Myocyte (in vitro differentiated cells): Measurements from ENCODE around the gene AGO1. TPM values are rescaled to one million over a fixed set of nuclear protein-coding genes. Genes with fewer than 3 reads are reported as not detected.
"Not testable (repeated sequence)": the region's sequence is repeated elsewhere in the genome, so short reads cannot be mapped to it uniquely, and the experiment has no call there.

ENCODE experiments used
- DNase-seq: peaks from one replicate; pipeline ENCODE4 v3.0.0-alpha.2; 2012; ENCODE audit warnings: low read depth
- total RNA-seq: library from RNA; depleted of rRNA; stranded (reverse); fragments of >200 nt; gene quantifications from 2 replicates; pipeline ENCODE4 v1.2.3, GENCODE V29; 2014

The AGO1 gene
- total RNA-seq, 1 donor from 2014 or later, result 7.3 TPM

GRCh38 chr1:35915693-35916092 is 32.7 kb downstream of the AGO1 start:
- DNase-seq, result no peak

- no peak for DNase-seq
Observed at GRCh38 chr1:35923791-35924221, 40.8 kb downstream of the AGO1 start.

GRCh38 chr1:35924838-35925237 is 41.8 kb downstream of the AGO1 start:
- no peak for DNase-seq

GRCh38 chr1:35925741-35926140 is 42.7 kb downstream of the AGO1 start:
- peak; percentile 6 for DNase-seq

- no peak for DNase-seq
Observed at GRCh38 chr1:35927472-35927871, 44.5 kb downstream of the AGO1 start.

- peak; percentile 78 for DNase-seq
Observed at GRCh38 chr1:35929730-35930592, 47.0 kb downstream of the AGO1 start.

- DNase-seq, result peak; percentile 80
Observed at GRCh38 chr1:35930593-35931445, 47.8 kb downstream of the AGO1 start, which contains the start of gene AGO3. TSS of gene AGO3 (plus strand) at chr1:35931105. CDS start at chr1:35931427, 322 bp downstream.

- DNase-seq, result peak; percentile 5
Observed at GRCh38 chr1:35931446-35932157, 48.6 kb downstream of the AGO1 start.

GRCh38 chr1:35932158-35932636 is 49.2 kb downstream of the AGO1 start:
- DNase-seq, result no peak

GRCh38 chr1:35932941-35933340 is 49.9 kb downstream of the AGO1 start:
- no peak for DNase-seq

- DNase-seq, result no peak
Observed at GRCh38 chr1:35935442-35936388, 52.7 kb downstream of the AGO1 start.

GRCh38 chr1:35936838-35937237 is 53.8 kb downstream of the AGO1 start:
- no peak for DNase-seq

GRCh38 chr1:35939484-35939883 is 56.5 kb downstream of the AGO1 start:
- no peak for DNase-seq

- no peak for DNase-seq
Observed at GRCh38 chr1:35945327-35945726, 62.3 kb downstream of the AGO1 start.

GRCh38 chr1:35947547-35947946 is 64.5 kb downstream of the AGO1 start:
- no peak for DNase-seq

GRCh38 chr1:35958558-35958957 is 75.5 kb downstream of the AGO1 start:
- no peak for DNase-seq

GRCh38 chr1:35959304-35959703 is 76.3 kb downstream of the AGO1 start:
- DNase-seq, result no peak

- DNase-seq, result no peak
Observed at GRCh38 chr1:35962952-35963351, 79.9 kb downstream of the AGO1 start.

GRCh38 chr1:35964277-35964676 is 81.3 kb downstream of the AGO1 start:
- not testable (repeated sequence) for DNase-seq

- DNase-seq, result no peak
Observed at GRCh38 chr1:35968396-35968795, 85.4 kb downstream of the AGO1 start.
